Osteoblast (primary cell): ENCODE measurements around the gene MFSD1. TPM values are rescaled to one million over a fixed set of nuclear protein-coding genes. Genes with fewer than 3 reads are reported as not detected.

ENCODE experiments used
- DNase-seq: peaks from one replicate; pipeline ENCODE4 v3.0.0; 2011; ENCODE audit warnings: low spot score, mixed read lengths; ENCODE audit not compliant: insufficient read length; ENCODE audit errors: missing footprints
- H2AFZ ChIP-seq: 2 replicates; pipeline ENCODE4 v1.6.0; 2011; ENCODE audit warnings: mild to moderate bottlenecking, low read length
- H3K27ac ChIP-seq: 2 replicates; pipeline ENCODE4 v1.5.1; 2011; ENCODE audit warnings: mild to moderate bottlenecking, low read depth, low read length, moderate library complexity
- H3K27me3 ChIP-seq: 2 replicates; pipeline ENCODE4 v1.6.0; 2012; ENCODE audit warnings: mild to moderate bottlenecking, control low read depth, inconsistent platforms, low read length, moderate library complexity; ENCODE audit not compliant: insufficient read depth
- H3K36me3 ChIP-seq: 2 replicates; pipeline ENCODE4 v1.5.1; 2011; ENCODE audit warnings: mild to moderate bottlenecking, low read length, control low read depth, moderate library complexity; ENCODE audit not compliant: insufficient read depth
- H3K4me1 ChIP-seq: 2 replicates; pipeline ENCODE4 v1.5.1; 2011; ENCODE audit warnings: mild to moderate bottlenecking, low read length, control low read depth, moderate library complexity; ENCODE audit not compliant: insufficient read depth
- H3K4me2 ChIP-seq: 2 replicates; pipeline ENCODE4 v1.6.0; 2011; ENCODE audit warnings: mild to moderate bottlenecking, low read length; ENCODE audit not compliant: insufficient read depth
- H3K4me3 ChIP-seq: fragments of 200-600 bp; sonication (generic); 3 replicates; pipeline ENCODE4 v1.5.1; 2012; ENCODE audit warnings: mild to moderate bottlenecking, low read length, inconsistent platforms; ENCODE audit not compliant: insufficient read depth
- H3K79me2 ChIP-seq: 2 replicates; pipeline ENCODE4 v1.6.0; 2012; ENCODE audit warnings: mild to moderate bottlenecking, low read length, control low read depth, inconsistent platforms; ENCODE audit not compliant: insufficient read depth
- H3K9me3 ChIP-seq: 2 replicates; pipeline ENCODE4 v1.5.1; 2011; ENCODE audit warnings: low read depth, low read length, control low read depth
- H4K20me1 ChIP-seq: 2 replicates; pipeline ENCODE4 v1.6.0; 2012; ENCODE audit warnings: mild to moderate bottlenecking, low read length, control low read depth; ENCODE audit not compliant: insufficient read depth
- CTCF ChIP-seq: IDR thresholded peaks from 2 replicates; pipeline ENCODE4 v1.5.1; 2011; ENCODE audit warnings: mild to moderate bottlenecking, low read depth, low read length, moderate library complexity; ENCODE audit errors: extremely low read depth
- total RNA-seq: library from RNA; depleted of rRNA; stranded (reverse); fragments of >200 nt; gene quantifications from 2 replicates; pipeline ENCODE4 v1.2.3, GENCODE V29; 2012

The MFSD1 gene
- total RNA-seq, 1 donor, result 170 TPM

DNA sequence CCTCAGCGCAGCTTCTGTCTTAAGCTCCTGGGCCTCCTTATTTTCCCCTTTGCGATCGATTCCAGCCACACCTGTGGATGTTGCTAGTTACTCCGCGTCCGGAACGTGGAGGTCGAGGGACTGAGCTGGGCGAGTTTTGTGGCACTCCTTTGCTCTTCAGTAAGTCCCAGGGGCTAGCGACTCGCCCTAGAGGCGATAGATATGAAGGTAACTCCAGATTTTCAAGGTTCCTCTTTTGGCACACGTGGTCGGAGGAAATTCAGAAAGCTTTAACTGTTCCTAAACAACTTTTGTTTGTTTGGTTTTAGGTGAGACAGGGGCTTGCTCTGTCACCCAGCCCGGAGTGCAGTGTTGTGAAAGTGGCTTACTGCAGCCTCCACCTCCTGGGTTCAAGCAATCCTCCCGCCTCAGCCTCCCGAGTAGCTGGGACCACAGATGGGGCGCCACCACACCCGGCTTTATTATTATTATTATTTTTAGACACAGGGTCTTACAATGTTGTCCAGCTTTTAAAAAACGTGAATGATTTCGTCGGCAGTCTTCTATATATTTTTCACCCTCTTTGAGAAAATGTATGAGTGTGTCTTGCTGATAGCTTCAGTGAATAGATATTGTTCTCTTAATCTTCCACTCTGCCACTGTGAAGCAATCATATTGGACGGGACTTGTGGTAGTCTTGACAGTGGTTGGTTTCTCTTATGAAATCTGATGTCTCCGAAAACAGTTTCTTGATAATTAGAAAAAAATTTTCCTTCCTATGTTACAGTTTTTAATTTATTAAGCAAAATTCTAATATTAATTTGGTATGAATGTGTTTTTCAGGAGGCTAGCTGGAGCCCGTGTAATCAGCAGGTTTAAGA, 785 bp downstream of the MFSD1 start:
- H3K36me3 ChIP-seq, result peaks cover 24% of the 10 kb centered on the region
- peak overlapping the region; percentile 89 for H3K4me3 ChIP-seq
- H3K27me3 ChIP-seq, result no peaks in the 10 kb centered on the region
- H3K27ac ChIP-seq, result peak overlapping the region; percentile 93
- H3K4me1 ChIP-seq, result peaks cover 29% of the 10 kb centered on the region
- H3K9me3 ChIP-seq, result no peaks in the 10 kb centered on the region
- H4K20me1 ChIP-seq, result peaks cover 2% of the 10 kb centered on the region
- peak overlapping the region; percentile 95 for H2AFZ ChIP-seq
- H3K79me2 ChIP-seq, result peaks cover 42% of the 10 kb centered on the region
- no peak for DNase-seq
- peak overlapping the region; percentile 98 for H3K4me2 ChIP-seq
- TF ChIP-seq CTCF, result no peak

DNA sequence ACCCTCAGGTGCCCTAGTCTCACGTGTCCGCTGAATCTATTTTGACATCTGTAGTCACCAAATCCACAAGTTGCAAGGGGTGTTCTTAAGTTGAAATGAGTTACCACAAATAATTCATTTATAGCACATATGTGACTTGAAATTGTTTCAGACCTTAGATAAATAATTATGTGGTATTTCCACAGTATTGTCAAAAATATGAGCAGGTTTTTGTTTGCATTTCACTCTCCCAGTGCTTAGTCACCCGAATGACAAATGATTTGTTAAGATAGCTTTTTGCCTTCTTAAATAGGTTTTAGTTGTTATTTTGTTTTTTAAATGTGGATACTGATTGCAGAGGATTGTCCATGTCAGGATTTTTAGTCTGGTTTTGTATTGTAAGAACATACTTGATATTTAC, 2.6 kb downstream of the MFSD1 start:
- peaks cover 2% of the 10 kb centered on the region for H4K20me1 ChIP-seq
- DNase-seq, result no peak
- H3K27me3 ChIP-seq, result no peaks in the 10 kb centered on the region
- no peak overlapping the region for H3K4me3 ChIP-seq
- no peaks in the 10 kb centered on the region for H3K9me3 ChIP-seq
- peaks cover 39% of the 10 kb centered on the region for H3K36me3 ChIP-seq
- no peak overlapping the region for H2AFZ ChIP-seq
- H3K79me2 ChIP-seq, result peaks cover 44% of the 10 kb centered on the region
- H3K4me2 ChIP-seq, result peak overlapping the region; percentile 98
- H3K27ac ChIP-seq, result no peak overlapping the region
- TF ChIP-seq CTCF, result no peak
- peaks cover 37% of the 10 kb centered on the region for H3K4me1 ChIP-seq

- Histone ChIP-seq H3K9me3 (no peaks in the 10 kb centered on the region), H3K27ac (peak overlapping the region; percentile 48), H3K36me3 (peaks cover 80% of the 10 kb centered on the region), H4K20me1 (peaks cover 5% of the 10 kb centered on the region), H3K79me2 (peaks cover 39% of the 10 kb centered on the region), H3K4me3 (no peak overlapping the region), H3K27me3 (no peaks in the 10 kb centered on the region), H2AFZ (no peak overlapping the region), H3K4me1 (peaks cover 14% of the 10 kb centered on the region), H3K4me2 (peak overlapping the region; percentile 2)
- TF ChIP-seq CTCF, result no peak
- DNase-seq, result no peak
Observed at GRCh38 chr3:158808697-158809096, 6.8 kb downstream of the MFSD1 start.

- Histone ChIP-seq H3K4me1 (peaks cover 7% of the 10 kb centered on the region), H3K9me3 (no peaks in the 10 kb centered on the region), H2AFZ (no peak overlapping the region), H3K36me3 (peaks cover 82% of the 10 kb centered on the region), H3K4me2 (no peak overlapping the region), H3K27ac (no peak overlapping the region), H3K79me2 (peaks cover 31% of the 10 kb centered on the region), H4K20me1 (peaks cover 3% of the 10 kb centered on the region), H3K4me3 (no peak overlapping the region), H3K27me3 (no peaks in the 10 kb centered on the region)
- no peak for DNase-seq
- TF ChIP-seq CTCF, result no peak
Observed at GRCh38 chr3:158809642-158810041, 7.8 kb downstream of the MFSD1 start.
